HG02759 (cell line): ENCODE results near the gene C12orf57.
A peak's percentile ranks its signal among the peaks of the same experiment; 100 is the strongest.

Experiments used
- ATAC-seq: cut with Tn5 transposase; IDR thresholded peaks from one replicate; pipeline ENCODE4 v1.9.1; 2021; ENCODE audit warnings: mild to moderate bottlenecking, moderate library complexity; ENCODE audit not compliant: unreplicated experiment

Gene C12orf57

DNA sequence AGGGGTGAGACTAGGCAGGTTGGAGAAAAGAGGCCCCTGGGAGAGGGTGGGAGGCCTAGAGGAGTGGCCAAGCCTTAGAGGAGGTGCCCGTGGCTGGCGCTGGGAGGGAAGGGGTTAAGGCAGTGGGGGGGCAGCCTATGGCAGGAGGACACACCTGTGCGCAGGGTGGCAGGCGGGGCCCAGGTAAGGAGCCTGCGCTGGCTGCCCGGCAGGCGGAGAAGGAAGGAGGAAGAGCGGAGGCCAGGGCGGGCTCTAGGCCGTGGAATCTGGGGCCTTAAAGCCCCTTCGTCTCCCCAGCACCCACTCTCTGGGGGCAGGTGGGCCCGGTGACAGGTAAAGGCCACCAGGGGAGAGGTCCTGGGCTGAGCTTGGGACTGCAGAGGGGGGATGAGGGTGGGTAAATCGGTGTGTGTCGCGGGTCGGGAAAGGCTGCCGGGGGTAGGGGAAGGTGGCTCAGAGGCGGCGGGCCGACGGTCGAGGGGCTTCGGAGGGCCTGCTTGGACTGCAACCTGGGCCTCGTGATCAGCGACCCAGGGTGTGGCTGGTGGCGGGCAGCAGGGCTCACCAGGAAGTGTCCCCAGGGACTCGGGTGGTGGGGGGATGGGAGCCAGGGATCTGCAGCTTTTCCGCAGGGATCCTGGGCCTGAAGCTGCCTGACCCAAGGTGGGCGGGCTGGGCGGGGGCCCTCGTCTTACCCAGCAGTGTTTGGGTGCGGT, 19.4 kb downstream of the C12orf57 start:
- no peak for ATAC-seq

DNA sequence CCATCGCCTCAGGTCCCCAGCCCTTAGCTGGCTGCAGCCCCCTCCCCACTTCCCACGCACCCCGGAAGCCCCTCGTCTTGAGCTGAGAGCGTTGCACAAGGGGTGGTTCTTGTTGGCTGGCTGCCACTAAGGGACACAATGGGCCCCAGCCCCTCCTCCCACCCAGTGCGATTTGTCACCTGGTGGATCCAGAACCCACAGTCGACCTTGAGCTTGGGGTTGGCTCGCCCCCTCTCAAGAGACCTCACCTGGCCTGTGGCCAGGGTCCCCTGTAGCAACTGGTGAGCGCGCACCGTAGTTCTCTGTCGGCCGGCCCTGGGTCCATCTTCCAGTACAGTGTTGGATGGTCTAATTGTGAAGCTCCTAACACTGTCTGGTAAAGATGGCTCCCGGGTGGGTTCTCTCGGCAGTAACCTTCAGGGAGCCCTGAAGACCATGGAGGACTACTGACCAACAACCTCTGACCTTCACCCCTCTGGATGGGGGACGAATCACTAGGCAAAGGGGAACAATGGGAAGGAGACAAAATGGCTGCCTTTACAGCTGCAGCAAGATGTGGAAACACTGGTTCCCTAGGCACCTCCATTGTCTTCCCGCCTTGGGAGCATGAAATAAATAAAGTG, 20.1 kb downstream of the C12orf57 start:
- ATAC-seq: no peak

DNA sequence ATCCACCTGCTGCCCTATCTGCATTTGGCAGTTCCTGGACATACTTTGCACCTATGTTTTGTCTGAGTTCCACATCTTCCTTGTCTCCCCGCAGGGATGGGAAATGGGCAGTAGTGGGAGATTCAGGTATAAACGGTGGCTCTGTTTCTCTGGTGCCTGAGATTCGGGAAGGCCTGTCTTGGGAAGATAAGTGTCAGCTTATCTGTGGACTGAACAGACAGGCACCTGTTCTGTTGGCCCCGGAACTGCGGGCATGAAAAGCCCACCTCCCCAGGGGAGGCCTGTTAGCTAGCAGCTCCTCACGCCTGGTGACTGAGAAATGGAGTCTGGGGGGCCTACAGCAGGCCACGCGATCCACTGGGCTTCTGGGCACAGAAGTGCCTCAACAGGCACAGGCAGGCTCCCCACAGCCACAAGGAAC, 20.8 kb downstream of the C12orf57 start:
- ATAC-seq: no peak

DNA sequence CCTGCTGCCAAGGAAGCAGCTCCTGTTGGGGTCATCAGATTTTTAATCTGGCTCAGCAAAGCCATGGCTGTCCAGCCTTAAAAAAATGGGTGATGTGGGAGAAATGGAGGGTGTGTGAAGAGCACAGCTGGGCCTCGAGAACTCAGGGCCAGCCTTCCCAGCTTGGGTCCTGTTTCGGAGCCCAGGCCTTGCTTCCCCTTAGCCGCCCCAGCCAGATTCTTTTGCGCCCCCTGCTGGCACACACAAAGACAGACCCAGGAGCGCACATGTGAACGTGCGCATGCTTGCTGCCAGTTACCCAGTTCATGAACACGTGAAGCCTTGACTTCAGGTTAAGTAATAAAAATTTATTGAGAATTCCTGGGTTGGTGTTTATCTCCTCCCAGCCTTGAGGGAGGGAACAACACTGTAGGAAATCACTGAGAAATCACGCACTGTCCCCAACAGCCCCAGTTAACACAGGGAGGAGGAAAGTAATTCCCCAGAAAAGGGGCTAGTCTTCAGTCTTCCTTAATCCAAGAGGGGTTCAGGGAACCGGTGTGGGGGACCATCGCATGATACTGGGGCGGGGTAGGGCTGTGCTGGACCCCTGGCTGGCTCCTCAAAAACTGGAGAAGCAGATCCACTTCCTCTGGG, 21.3 kb downstream of the C12orf57 start:
- ATAC-seq: peak; percentile 52

DNA sequence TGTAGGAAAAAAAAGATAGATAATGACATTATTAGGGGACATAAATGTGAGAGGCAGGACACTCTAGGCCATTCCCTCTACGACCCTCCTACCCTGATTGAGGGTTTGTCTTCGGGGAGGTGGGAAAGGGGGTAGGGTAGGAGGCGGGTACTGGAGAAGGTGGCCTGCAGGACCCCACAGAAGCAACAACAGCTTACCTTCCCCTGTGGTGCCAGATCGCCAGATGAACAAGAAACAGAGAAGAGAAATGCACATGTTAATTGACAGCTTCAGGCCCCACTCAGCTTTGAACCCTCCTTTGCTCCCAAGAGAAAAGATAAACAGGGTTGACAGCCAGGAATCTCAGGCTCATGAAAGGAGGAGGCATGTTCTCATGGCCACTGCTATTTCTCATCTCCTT, 21.9 kb downstream of the C12orf57 start:
- ATAC-seq: no peak

DNA sequence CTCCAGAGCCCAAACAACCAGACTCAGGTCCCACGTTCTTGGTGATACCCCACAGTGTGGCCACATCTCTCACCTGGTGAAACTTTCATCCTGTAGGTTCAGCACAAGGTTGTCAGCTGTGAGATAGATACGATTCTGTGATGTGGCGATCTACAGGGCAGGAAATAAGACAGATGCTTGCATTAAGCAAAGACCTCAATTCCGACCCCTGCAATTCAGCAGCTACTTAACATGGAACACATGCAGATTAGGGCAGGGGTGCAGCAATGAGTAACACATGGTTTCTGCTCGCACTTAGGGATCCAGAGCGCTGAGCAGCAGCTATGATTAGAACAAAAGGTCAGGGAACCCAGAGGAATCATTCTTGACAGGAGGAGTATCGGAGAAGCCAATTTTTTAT, 22.5 kb downstream of the C12orf57 start:
- ATAC-seq: no peak

DNA sequence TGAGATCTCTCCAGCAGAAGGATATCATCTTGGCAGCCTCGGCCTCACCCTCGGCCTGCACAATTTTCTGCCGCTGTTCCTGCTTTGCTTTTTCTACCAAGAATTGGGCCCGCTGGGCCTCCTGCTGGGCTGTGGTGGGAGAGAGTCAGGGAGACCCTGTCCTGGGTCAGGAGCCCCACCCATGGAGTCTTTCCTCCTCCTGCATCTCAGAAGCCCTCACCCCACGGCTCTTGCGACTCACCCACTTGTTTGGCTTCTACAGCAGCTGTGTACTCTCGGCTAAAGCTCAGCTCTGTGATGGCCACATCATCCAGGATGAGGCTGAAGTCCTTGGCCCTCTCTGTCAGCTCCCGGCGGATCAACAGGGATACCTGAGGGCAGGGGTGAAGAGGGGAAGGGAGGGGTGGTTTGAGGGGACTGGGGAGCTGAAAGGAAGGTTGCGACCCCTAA, 23.9 kb downstream of the C12orf57 start:
- no peak for ATAC-seq

DNA sequence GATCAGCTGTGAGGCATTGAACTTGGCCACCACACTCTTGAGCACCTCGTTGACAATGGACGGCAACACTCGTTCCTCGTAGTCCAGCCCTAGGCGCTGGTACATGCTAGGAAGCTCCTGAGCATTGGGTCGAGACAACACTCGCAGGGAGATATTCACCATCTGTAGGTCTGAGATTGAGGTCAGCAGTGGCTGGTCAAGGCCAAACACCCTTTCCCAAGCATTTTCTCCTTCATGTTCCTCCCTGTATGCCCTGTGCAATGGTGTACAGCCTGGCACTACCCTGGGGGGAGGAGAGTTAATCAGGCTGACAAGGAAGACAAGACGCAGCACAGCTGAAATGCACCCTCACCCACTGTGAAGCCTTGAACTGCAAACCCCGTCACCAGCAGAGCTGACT, 24.6 kb downstream of the C12orf57 start:
- no peak for ATAC-seq

DNA sequence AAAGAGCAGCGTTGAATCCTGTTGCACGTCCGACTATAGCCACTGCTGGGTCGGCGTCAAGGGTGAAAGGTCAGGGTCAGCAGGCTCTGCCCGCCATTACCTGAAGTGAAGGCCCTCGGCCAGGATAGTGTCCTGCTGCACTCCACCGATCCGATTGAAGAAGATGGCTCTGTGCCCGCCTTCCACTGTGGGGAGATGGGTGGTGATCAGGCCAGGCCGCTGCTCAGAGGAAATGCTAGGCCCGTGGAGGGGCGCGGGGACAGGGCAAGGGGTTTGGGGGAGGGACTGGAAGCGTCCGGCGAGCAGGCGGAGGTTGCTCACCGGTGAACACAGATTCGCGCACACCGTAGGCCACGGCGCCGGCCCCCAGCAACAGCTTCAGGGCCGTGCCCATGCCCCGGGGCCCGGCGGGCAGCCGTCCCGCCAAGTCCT, 26.3 kb downstream of the C12orf57 start:
- peak; percentile 34 for ATAC-seq

DNA sequence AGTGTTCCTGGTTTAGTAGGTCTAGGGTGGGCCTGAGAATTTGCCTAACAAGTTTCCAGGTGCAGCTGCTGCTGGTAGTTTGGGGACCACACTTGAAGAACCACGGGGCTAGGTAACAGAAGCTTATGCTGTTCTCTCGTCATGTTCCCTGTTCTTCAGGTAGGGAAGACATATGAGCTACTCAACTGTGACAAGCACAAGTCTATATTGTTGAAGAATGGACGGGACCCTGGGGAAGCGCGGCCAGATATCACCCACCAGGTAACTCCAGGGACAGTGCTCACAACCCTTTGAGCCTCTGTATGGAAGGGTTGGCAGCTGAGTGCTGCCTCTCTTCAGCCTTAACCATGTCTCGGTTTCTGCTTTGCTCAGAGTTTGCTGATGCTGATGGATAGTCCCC, 30.4 kb downstream of the C12orf57 start:
- ATAC-seq: no peak

DNA sequence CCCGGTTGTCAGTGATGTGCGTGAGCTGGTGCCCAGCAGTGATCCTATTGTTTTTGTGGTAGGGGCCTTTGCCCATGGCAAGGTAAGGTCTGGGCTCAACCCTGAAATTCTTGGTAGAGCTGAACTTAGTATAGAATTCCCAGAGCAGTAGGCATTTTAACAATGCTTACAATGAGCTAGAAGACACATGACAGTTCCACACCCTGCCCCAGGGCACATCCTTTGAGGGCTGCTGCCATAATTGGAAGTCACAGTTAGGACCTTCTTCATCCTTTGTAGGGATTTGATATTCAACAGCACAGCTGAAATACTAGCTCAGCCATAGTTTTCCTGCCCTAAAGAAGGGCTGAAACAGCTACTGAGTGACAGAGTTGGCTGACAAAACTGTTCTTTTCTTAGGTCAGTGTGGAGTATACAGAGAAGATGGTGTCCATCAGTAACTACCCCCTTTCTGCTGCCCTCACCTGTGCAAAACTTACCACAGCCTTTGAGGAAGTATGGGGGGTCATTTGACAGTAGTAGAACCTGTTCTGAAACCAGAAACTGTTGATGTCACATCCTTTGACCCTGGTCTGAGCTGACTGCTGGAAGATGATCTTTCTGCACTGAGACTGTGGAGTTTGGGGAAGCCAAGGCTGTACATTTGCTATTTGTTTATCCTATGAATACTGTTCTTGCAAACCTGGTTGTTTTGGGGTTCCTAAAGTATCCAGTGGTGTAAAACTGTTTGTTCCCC, 31.6 kb downstream of the C12orf57 start:
- ATAC-seq: no peak

DNA sequence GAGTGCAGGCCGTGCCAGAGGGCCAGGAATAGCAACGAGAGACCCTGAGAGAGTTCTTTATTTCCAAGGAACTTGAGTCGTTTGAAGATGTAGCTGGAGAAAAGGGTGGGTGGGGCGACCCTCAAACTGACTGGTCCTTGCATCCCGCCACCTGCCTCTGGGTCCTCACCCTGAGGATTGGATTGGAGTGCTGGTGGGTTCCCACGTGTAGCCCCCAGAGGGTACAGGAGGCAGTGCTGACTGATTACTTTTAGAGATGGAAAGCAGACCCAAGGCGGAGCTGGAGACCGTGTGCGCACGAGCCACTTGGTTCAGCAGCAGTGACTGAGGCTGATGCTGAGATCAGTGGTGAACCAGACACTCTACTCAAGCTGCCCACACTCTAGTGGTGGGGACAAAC, 33.8 kb downstream of the C12orf57 start:
- no peak for ATAC-seq

DNA sequence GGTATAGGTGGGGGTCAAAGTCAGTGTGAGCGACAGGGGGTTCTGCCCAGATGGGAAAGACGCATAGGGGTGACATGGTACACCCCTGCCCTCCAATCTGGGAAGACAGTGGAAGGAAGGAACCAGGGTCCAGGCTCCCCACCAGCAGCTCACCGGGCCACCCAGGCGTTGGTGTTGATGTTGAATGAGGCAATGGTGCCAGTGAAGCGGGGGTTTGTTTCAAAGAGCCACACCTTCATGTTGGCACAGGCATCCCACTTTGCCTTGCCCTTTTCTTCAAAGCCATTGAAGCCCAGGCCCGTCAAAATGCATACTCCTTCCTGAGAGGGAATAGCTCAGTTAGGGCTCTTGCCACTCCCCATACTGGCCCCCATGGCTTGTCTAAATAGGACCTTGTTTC, 34.4 kb downstream of the C12orf57 start:
- no peak for ATAC-seq

DNA sequence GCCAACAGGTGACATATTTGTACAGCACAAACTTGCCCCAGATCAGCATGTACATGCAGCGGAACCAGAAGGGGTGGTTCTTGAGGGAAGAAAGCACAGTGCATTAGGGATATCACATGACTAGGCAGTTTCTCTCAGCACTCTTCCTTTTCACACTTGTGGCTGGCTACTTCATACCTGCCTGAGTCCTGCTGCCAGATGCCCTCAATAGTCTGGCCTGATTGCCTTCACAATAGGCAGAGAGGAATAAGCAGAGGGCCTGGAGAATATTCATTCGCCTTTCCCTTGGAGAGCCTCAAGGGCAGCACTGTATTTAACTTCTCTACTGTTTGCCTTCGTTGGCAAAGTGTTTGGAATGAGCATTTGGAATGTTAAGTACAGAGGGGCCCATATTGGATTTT, 34.8 kb downstream of the C12orf57 start:
- no peak for ATAC-seq

DNA sequence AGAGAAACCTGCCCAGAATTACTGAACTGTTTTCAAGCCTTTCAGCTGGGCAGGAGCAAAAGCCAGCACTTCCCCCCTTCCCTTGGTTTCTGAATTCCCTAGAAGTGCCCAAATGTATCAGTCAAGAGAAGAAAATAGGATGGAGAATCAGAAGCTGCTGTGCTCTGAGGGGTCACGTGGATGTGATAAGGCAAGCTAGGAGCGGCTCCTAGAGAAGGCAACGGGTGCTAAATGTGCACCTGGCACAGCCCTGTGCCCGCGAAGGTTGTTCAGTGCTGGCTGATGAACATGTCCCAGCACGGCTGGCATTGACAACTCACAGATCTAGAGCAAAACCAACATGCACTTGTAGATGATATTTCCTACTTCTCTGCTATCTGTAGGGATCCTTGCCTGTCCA, 35.2 kb downstream of the C12orf57 start:
- no peak for ATAC-seq

DNA sequence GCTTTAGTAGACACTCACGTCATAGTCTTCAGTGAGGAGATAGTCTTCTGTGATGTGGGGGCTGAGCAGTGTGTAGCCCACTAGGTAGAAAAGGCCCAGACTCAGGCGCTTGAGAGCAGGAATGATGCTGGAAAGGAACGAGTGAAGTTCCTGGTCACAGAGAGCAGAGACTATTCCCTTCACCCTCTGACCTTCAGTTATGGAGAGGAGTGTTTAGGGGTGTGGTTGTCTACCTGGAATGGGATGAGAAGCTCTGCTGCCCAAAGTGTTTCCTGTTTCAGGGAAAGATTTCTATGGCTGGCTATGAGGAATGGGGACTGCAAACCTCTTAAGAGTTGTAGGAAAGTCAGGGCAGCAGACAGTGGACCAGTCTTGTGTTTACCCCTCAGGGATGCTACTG, 35.6 kb downstream of the C12orf57 start:
- no peak for ATAC-seq

DNA sequence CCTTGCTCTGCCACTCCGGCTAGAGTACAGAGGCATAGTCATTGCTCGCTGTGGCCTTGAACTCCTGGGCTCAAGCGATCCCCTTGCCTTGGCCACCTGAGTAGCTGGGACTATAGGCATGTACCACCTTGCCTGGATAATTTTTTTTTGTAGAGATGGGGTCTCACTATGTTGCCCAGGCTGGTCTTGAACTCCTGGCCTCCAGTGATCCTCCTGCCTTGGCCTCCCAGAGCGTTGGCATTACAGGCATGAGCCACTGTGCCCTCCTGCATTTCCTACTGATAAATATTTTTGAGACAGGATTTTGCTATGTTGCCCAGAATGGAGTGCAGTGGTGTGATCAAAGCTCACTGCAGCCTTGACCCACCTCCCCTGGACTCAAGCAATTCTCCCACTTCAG, 36.3 kb downstream of the C12orf57 start:
- no peak for ATAC-seq

DNA sequence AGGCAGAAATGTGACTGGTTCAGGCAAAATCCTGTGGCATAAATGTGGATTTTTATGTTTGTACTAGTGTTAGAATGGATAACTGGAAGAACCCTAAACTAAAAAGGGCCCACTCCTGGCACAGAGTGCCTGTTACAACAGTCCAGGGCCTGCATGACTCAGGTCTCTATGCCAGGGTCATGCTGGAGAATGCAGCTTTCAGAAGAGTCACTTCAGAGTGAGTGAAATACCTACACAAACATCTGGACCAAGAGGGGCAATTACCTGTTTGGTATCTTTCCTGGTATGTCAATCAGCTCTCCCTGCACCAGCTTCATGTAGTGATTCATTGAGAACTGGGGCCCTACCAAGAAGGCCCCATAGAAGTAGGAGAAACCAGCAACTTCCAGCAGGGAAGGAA, 36.9 kb downstream of the C12orf57 start:
- ATAC-seq: no peak

DNA sequence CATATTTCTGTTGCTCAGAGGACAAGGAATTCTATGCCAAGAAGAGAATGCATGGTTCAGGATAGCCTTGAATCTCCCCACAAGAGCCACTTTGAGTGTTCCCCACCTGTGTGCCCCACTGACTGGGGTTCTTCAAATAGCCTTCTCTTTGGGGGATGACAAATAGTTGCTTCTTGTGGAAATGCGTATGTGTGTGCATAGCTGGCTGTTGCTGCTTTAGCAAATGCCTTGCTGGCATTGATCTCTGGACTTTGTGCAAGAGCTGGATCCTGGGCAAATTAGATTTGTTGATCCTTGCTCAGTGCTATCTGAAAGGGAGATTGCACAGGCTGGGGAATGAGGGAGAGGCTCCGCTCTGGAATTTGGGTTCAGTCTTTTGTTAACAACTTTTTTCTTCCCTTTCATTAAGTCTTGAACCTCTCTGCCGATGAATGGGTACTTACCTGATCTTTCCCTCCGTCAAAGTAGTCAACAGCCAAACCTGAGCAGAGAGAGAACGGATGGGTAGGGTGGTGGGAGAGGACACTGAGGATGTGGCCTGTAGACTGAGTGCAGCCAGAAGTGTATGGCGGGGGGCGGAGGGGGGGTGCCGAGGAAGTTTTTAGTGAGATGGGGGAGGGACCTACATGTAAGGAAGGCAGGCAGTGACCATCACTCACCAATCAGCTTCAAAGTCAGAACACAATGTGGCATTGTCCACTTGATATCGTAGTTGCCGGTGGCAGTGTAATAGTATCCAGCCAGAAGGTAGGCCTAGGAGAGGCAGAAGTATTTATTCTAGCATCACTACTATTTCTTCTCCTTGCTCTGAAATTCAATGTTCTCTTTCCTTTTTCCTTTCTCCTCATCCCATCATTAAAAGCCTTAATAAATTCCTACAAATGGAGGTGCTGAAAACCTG, 37.6 kb downstream of the C12orf57 start:
- no peak for ATAC-seq

DNA sequence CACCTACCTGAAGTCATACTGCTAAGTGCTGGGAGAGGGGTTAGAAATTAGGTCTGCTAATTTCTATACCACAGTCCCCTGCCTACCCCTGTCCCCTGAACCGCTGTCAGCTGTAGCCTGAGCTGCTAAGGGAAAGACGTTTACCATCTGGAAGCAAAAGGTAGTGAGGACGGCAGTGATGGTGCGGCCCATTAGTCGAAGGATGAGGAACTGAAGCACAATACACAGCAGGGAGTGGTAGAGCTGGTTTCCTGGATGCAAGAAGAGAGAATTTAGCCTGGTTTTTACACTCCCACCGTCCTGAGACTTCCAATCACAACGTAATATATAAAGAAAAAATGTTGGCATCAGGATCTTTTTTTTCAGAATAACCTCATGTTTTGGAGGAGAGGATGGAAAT, 38.7 kb downstream of the C12orf57 start:
- ATAC-seq: no peak
